ENCODE data around the gene GRPEL1. TPM values are rescaled to one million over a fixed set of nuclear protein-coding genes. Genes with fewer than 3 reads are reported as not detected.

GRPEL1 gene
- total RNA-seq, 1 donor from 2014 or later = 55.8 TPM

- peaks cover 18% of the 10 kb centered on the region for H3K36me3 Mint-ChIP-seq (ENCODE audit: low read depth, unreplicated experiment)
- H2AFZ ChIP-seq (ENCODE audit: low read depth, low read length) = no peak overlapping the region
- no peak overlapping the region for H3K9ac ChIP-seq (ENCODE audit: low read length)
- no peak overlapping the region for H3K4me3 ChIP-seq (ENCODE audit: insufficient read depth, low read depth, low read length)
- no peak overlapping the region for H3K4me3 Mint-ChIP-seq (ENCODE audit: unreplicated experiment)
- peak overlapping the region; percentile 30 for H3K4me2 ChIP-seq (ENCODE audit: low read length)
- H3K27me3 Mint-ChIP-seq (ENCODE audit: low read depth, unreplicated experiment) = no peaks in the 10 kb centered on the region
- no peak overlapping the region for H3K27ac ChIP-seq (ENCODE audit: low read depth, low read length)
- TF ChIP-seq CTCF (IDR thresholded peaks at IDR 0.05; ENCODE audit: insufficient read depth, low read depth, low read length) (no peak), EZH2 (IDR thresholded peaks at IDR 0.05; ENCODE audit: insufficient read depth, low read length) (no peak)
- H3K9me3 Mint-ChIP-seq (ENCODE audit: unreplicated experiment) = no peaks in the 10 kb centered on the region
- H3K79me2 ChIP-seq (ENCODE audit: insufficient read depth, low read length) = no peaks in the 10 kb centered on the region
- peaks cover 5% of the 10 kb centered on the region for H4K20me1 ChIP-seq (ENCODE audit: insufficient read depth, low read length)
- peak overlapping the region; percentile 41 for H3K27ac Mint-ChIP-seq (ENCODE audit: unreplicated experiment)
- H3K4me1 Mint-ChIP-seq (ENCODE audit: low read depth, unreplicated experiment) = peaks cover 22% of the 10 kb centered on the region
- DNase-seq (ENCODE audit: low read depth) (no peak), FAIRE-seq (no peak)
- peaks cover 26% of the 10 kb centered on the region for H3K4me1 ChIP-seq (ENCODE audit: insufficient read depth, low read length)
- H3K36me3 ChIP-seq (ENCODE audit: insufficient read depth, low read length) = peaks cover 14% of the 10 kb centered on the region
- no peaks in the 10 kb centered on the region for H3K27me3 ChIP-seq (ENCODE audit: insufficient read depth, low read length)
- no peaks in the 10 kb centered on the region for H3K9me3 ChIP-seq (ENCODE audit: insufficient read depth, low read depth, low read length)
These were observed 36.1 kb downstream of the GRPEL1 start for GRCh38 chr4:7031558-7032449.

DNA sequence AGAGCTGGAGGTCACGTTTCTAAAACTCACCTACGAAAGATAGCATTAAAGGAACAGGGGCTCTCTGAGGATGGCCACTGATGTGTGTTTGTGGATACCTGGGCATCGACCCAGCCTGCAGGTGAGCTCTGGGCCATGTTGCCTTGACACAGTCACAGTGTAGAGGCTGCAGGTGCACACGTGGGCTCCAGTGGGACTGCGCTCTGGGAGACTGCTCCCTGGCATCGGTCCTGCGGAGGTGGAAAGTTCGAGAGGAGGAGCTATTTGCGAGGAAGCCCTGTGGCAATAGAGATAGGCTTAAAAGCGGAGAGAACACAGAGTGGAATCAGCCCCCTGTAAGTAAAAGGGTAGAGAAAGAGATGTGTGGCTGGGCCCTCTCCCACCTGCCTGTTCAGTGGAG is 37.0 kb downstream of the GRPEL1 start:
- H3K9me3 ChIP-seq (ENCODE audit: insufficient read depth, low read depth, low read length) = no peaks in the 10 kb centered on the region
- H3K27ac ChIP-seq (ENCODE audit: low read depth, low read length) = no peak overlapping the region
- no peak overlapping the region for H3K9ac ChIP-seq (ENCODE audit: low read length)
- H4K20me1 ChIP-seq (ENCODE audit: insufficient read depth, low read length) = peaks cover 5% of the 10 kb centered on the region
- peaks cover 17% of the 10 kb centered on the region for H3K4me1 Mint-ChIP-seq (ENCODE audit: low read depth, unreplicated experiment)
- no peak overlapping the region for H3K27ac Mint-ChIP-seq (ENCODE audit: unreplicated experiment)
- DNase-seq (ENCODE audit: low read depth) (no peak), FAIRE-seq (no peak)
- H3K36me3 Mint-ChIP-seq (ENCODE audit: low read depth, unreplicated experiment) = peaks cover 21% of the 10 kb centered on the region
- H3K27me3 ChIP-seq (ENCODE audit: insufficient read depth, low read length) = no peaks in the 10 kb centered on the region
- no peak overlapping the region for H3K4me3 ChIP-seq (ENCODE audit: insufficient read depth, low read depth, low read length)
- H3K79me2 ChIP-seq (ENCODE audit: insufficient read depth, low read length) = no peaks in the 10 kb centered on the region
- peaks cover 14% of the 10 kb centered on the region for H3K36me3 ChIP-seq (ENCODE audit: insufficient read depth, low read length)
- no peak overlapping the region for H3K4me3 Mint-ChIP-seq (ENCODE audit: unreplicated experiment)
- TF ChIP-seq EZH2 (IDR thresholded peaks at IDR 0.05; ENCODE audit: insufficient read depth, low read length) = no peak
- no peak for TF ChIP-seq CTCF (IDR thresholded peaks at IDR 0.05; ENCODE audit: insufficient read depth, low read depth, low read length)
- no peak overlapping the region for H3K4me2 ChIP-seq (ENCODE audit: low read length)
- no peaks in the 10 kb centered on the region for H3K27me3 Mint-ChIP-seq (ENCODE audit: low read depth, unreplicated experiment)
- H3K9me3 Mint-ChIP-seq (ENCODE audit: unreplicated experiment) = no peaks in the 10 kb centered on the region
- H3K4me1 ChIP-seq (ENCODE audit: insufficient read depth, low read length) = peaks cover 20% of the 10 kb centered on the region
- no peak overlapping the region for H2AFZ ChIP-seq (ENCODE audit: low read depth, low read length)

DNA sequence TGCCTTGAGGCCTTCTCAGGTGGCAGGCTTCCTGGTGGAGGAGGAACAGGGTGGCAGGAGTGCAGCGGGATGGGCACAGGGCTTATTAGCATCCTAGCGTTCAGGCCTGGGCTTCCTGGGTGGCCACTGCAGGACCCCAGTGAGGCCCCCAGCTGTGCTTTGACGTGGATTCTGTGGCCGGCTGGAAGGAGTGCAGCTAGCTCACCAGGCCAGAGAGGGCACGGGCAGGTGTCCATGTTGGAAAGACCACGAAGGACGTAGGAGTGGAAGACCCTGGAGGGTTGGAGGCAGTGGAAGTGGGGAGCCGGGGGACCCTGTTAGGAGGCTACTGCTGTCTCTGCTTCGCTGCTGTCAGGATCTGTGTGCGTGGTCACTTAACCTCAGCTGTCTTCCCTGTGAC is 37.9 kb downstream of the GRPEL1 start:
- H3K4me2 ChIP-seq (ENCODE audit: low read length) = no peak overlapping the region
- H3K27me3 Mint-ChIP-seq (ENCODE audit: low read depth, unreplicated experiment) = no peaks in the 10 kb centered on the region

More for the DNA sequence above, 37.9 kb downstream of the GRPEL1 start:
- TF ChIP-seq EZH2 (IDR thresholded peaks at IDR 0.05; ENCODE audit: insufficient read depth, low read length) (no peak), CTCF (IDR thresholded peaks at IDR 0.05; ENCODE audit: insufficient read depth, low read depth, low read length) (no peak)
- Histone ChIP-seq H2AFZ (ENCODE audit: low read depth, low read length) (no peak overlapping the region), H3K79me2 (ENCODE audit: insufficient read depth, low read length) (no peaks in the 10 kb centered on the region), H3K36me3 (ENCODE audit: insufficient read depth, low read length) (peaks cover 14% of the 10 kb centered on the region), H4K20me1 (ENCODE audit: insufficient read depth, low read length) (peaks cover 5% of the 10 kb centered on the region), H3K27me3 (ENCODE audit: insufficient read depth, low read length) (no peaks in the 10 kb centered on the region), H3K27ac (ENCODE audit: low read depth, low read length) (no peak overlapping the region), H3K9ac (ENCODE audit: low read length) (no peak overlapping the region), H3K4me1 (ENCODE audit: insufficient read depth, low read length) (peaks cover 16% of the 10 kb centered on the region), H3K9me3 (ENCODE audit: insufficient read depth, low read depth, low read length) (no peaks in the 10 kb centered on the region), H3K4me3 (ENCODE audit: insufficient read depth, low read depth, low read length) (no peak overlapping the region)
- Mint-ChIP-seq H3K27ac (ENCODE audit: unreplicated experiment) (no peak overlapping the region), H3K36me3 (ENCODE audit: low read depth, unreplicated experiment) (peaks cover 21% of the 10 kb centered on the region), H3K9me3 (ENCODE audit: unreplicated experiment) (no peaks in the 10 kb centered on the region), H3K4me1 (ENCODE audit: low read depth, unreplicated experiment) (peaks cover 13% of the 10 kb centered on the region), H3K4me3 (ENCODE audit: unreplicated experiment) (no peak overlapping the region)
- DNase-seq (ENCODE audit: low read depth) (no peak), FAIRE-seq (no peak)
